ENCODE results near the gene MYPOP. TPM values are rescaled to one million over a fixed set of nuclear protein-coding genes. Genes with fewer than 3 reads are reported as not detected.

Gene MYPOP
- total RNA-seq, 1 experiment from 2014 or later = 5.5 TPM

GRCh38 chr19:45938733-45939319 lies 36.4 kb upstream of the MYPOP start:
- intact Hi-C loops (cut with micrococcal nuclease) = no loop called here
- Mint-ChIP-seq H3K4me1 (ENCODE audit: insufficient read depth, unreplicated experiment) (peaks cover 5% of the 10 kb centered on the region), H3K27me3 (ENCODE audit: insufficient read depth, unreplicated experiment) (peaks cover 23% of the 10 kb centered on the region), H3K9me3 (ENCODE audit: unreplicated experiment) (no peaks in the 10 kb centered on the region), H3K4me3 (ENCODE audit: unreplicated experiment) (no peak overlapping the region), H3K36me3 (ENCODE audit: insufficient read depth, unreplicated experiment) (no peaks in the 10 kb centered on the region), H3K27ac (ENCODE audit: low read depth, unreplicated experiment) (no peak overlapping the region)
- DNase-seq (ENCODE audit: unreplicated experiment) = no peak
- ChIA-PET POLR2A (no interaction called here), CTCF (interaction anchor here (0.6 kb wide), 1 partner anchor 10 kb away, joined by 4 read pairs; no protein-coding TSS in a partner anchor)
- BruUV-seq (replicated peaks) = no TSS peak
- no peak for TF ChIP-seq CTCF (IDR thresholded peaks at IDR 0.05; ENCODE audit: unreplicated experiment)

- Mint-ChIP-seq H3K27me3 (ENCODE audit: insufficient read depth, unreplicated experiment) (peaks cover 27% of the 10 kb centered on the region), H3K27ac (ENCODE audit: low read depth, unreplicated experiment) (no peak overlapping the region), H3K4me1 (ENCODE audit: insufficient read depth, unreplicated experiment) (peaks cover 5% of the 10 kb centered on the region), H3K9me3 (ENCODE audit: unreplicated experiment) (no peaks in the 10 kb centered on the region), H3K36me3 (ENCODE audit: insufficient read depth, unreplicated experiment) (no peaks in the 10 kb centered on the region), H3K4me3 (ENCODE audit: unreplicated experiment) (no peak overlapping the region)
- no TSS peak for BruUV-seq (replicated peaks)
- POLR2A ChIA-PET = no interaction called here
- no peak for TF ChIP-seq CTCF (IDR thresholded peaks at IDR 0.05; ENCODE audit: unreplicated experiment)
- no peak for DNase-seq (ENCODE audit: unreplicated experiment)
- intact Hi-C loops (cut with micrococcal nuclease) = no loop called here
- CTCF ChIA-PET = no interaction called here
Observed at GRCh38 chr19:45935267-45935666, 32.9 kb upstream of the MYPOP start.

DNA sequence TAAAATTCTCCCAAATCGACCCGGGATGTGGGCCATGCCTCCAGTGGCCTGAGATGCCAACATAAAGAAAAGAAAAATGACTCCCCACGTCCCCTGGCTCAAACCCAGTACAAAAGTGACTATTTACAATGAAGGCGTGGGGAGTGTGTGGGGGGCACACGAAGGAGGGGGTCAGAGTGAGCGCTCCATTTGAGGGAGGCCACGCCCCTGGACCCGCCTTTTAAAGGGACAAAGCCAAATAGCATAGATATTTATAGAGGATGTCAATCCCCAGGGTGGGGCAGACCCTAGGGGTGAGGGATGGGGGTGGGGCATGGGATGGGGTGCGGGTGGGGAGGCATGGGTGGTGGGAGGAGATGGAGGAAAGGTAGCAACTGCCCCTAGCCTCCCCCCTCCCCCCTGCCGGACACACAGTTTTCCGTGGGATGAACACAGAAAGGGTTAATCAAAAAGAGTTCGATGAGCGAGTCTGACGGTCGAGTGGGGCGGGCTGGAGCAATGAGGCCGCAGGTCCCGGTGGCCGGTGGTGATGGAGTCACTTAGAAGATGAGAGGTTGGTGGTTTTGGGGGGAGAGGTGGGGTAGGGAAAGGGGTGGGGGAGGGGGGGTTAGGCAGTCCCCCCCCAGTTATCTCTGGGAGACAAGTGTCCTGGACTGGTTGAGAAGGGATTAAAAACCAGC lies 32.3 kb upstream of the MYPOP start:
- Mint-ChIP-seq H3K36me3 (ENCODE audit: insufficient read depth, unreplicated experiment) (no peaks in the 10 kb centered on the region), H3K27me3 (ENCODE audit: insufficient read depth, unreplicated experiment) (peaks cover 33% of the 10 kb centered on the region), H3K4me3 (ENCODE audit: unreplicated experiment) (no peak overlapping the region), H3K27ac (ENCODE audit: low read depth, unreplicated experiment) (no peak overlapping the region), H3K4me1 (ENCODE audit: insufficient read depth, unreplicated experiment) (peaks cover 5% of the 10 kb centered on the region), H3K9me3 (ENCODE audit: unreplicated experiment) (no peaks in the 10 kb centered on the region)
- BruUV-seq (replicated peaks) = no TSS peak
- no peak for TF ChIP-seq CTCF (IDR thresholded peaks at IDR 0.05; ENCODE audit: unreplicated experiment)
- CTCF ChIA-PET = no interaction called here
- no peak for DNase-seq (ENCODE audit: unreplicated experiment)
- POLR2A ChIA-PET = interaction anchor here (0.6 kb wide), 1 partner anchor 118 kb away, joined by 3 read pairs; no protein-coding TSS in a partner anchor
- intact Hi-C loops (cut with micrococcal nuclease) = no loop called here

DNA sequence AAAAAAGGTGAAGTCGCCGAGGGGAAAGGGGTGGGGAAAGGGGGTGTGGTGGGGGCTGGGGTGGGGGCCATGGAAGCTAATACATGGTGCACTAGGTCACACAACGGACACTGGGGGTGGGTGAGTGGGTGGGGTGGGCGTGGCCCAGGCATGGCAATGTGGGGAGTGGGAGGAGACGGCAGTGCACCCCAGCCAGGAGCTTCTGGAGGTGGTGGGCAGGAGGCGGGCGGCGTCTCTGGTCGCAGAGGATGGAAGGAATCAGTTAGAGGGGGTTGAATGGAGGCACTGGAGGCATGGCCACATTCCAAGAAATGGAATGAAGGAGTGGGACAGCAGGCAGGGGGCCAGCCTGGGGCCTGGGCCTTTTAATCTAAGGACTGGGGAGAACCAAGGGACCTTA lies 31.3 kb upstream of the MYPOP start:
- BruUV-seq (replicated peaks) = no TSS peak
- TF ChIP-seq CTCF (IDR thresholded peaks at IDR 0.05; ENCODE audit: unreplicated experiment) = no peak
- intact Hi-C loops (cut with micrococcal nuclease) = no loop called here
- Mint-ChIP-seq H3K36me3 (ENCODE audit: insufficient read depth, unreplicated experiment) (no peaks in the 10 kb centered on the region), H3K9me3 (ENCODE audit: unreplicated experiment) (no peaks in the 10 kb centered on the region), H3K27ac (ENCODE audit: low read depth, unreplicated experiment) (no peak overlapping the region), H3K4me3 (ENCODE audit: unreplicated experiment) (no peak overlapping the region), H3K27me3 (ENCODE audit: insufficient read depth, unreplicated experiment) (peaks cover 34% of the 10 kb centered on the region), H3K4me1 (ENCODE audit: insufficient read depth, unreplicated experiment) (peaks cover 5% of the 10 kb centered on the region)
- POLR2A ChIA-PET = no interaction called here
- CTCF ChIA-PET = interaction anchor here (0.6 kb wide), 1 partner anchor 391 kb away, joined by 4 read pairs; no protein-coding TSS in a partner anchor
- DNase-seq (ENCODE audit: unreplicated experiment) = no peak
